Stimulated activated CD8-positive, alpha-beta memory T cell treated with anti-CD3 and anti-CD28 coated beads, Interleukin-7, amount 100 ng/mL, for 1 hour (primary cell): Measurements from ENCODE around the gene IL17A.

Experiments
- DNase-seq, 2 donors: peaks; one replicate each; pipeline ENCODE4 v3.0.0-alpha.2; 2020; ENCODE audit warnings: low read depth in 2 of 2

Gene IL17A

DNA sequence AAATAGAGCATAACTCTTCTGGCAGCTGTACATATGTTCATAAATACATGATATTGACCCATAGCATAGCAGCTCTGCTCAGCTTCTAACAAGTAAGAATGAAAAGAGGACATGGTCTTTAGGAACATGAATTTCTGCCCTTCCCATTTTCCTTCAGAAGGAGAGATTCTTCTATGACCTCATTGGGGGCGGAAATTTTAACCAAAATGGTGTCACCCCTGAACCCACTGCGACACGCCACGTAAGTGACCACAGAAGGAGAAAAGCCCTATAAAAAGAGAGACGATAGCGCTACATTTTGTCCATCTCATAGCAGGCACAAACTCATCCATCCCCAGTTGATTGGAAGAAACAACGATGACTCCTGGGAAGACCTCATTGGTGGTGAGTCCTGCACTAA, at the start of gene IL17A:
IL17A (plus strand) TSS at position 301 of the 400 bp plus-strand sequence; CDS start at position 358, 57 bp downstream.
- no peak for DNase-seq

DNA sequence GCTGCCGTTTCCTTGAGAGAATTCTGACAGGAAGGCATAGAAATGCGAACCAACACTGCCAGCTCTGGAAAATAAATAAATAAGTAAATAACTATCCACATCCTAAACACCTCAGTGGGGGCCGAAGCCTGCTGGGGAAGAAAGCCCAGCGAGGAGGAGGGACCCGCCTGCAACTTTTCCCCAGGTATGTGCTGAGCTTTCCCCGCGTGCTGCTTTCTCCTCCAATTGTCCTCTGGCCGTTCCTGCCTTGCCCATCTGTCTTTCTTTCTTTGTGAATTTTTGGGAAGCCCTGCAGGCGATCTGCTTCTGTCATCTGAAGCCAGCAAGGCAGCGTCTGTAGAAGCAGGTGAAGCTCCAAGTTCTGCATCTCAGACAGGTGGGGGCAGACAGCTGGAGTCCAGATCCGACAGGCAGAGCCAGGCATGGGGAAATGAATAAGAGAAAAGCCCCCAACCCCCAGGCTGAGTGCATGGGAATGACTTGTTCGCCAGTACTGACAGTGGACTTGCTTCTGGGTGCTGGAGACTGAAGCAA, 49.2 kb upstream of the IL17A start:
- DNase-seq = no peak

DNA sequence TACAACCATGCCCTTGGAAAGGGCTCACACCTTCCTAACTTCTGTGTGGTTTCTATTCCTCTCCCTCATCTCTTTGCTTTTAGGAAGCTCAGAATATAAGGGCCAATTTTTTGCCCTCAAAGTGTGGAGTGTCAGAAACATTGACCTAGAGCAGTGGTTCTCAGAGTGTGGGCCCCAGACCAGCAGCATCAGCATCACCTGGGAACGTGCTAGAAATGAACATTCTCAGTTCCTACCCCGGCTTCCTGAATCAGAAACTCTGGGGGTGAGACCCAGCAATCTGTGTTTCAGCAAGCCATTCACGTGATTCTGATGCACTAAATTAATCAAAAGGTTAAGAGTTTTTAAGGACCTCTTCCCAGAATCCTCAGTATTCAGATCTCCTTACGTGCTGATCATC, 47.9 kb upstream of the IL17A start:
- DNase-seq = no peak

DNA sequence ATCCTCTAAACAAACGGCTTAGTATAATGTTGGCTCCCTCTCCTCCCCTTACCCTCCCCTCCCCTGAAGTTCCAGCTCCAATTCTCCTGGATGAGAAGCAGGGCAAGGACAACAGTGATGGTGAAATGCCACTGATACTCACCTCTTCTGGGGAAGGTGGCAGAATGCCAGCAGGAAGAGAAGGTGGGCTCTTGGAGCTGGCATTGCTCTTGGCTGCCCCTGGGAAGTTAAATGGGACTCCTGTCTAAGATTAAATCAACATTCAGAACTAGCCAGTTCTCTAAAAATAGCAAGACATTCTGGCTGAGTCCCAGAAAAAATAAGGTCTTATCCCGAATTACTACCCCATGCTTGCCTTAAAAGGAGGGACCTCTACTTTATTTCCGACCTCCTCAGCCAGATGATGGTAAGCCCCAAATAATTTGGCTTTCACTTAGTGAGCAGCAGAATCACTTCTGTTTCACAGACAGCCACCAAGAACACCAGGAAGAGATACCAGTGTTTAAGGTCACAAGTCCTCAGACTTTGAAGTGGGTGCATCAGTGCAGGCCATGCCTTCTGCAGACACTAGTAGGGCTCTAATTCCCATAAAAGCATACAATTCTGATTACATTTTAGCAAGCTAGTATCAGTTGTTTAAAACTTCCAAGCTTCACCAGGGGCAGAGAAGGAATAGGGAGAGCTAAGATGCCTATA, 46.0 kb upstream of the IL17A start:
- no peak for DNase-seq

DNA sequence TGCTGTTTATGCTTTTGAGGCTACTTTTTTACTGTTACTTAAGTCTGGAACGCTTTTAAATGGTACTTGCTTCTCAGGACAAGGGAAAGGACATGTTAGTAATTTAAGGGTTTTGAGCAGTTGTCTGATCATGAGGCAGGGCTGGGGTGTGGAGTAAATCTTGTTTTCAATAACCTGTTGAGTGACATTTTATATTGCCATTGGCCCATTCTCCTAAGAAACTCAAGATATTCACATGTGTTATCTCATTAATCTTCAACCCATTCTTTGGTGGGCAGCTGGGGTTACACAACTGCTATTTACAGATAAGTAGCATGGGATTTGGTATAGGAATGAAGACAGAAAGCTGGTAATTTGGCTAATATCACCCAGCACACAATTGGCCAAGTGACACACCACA, 44.6 kb upstream of the IL17A start:
- no peak for DNase-seq

DNA sequence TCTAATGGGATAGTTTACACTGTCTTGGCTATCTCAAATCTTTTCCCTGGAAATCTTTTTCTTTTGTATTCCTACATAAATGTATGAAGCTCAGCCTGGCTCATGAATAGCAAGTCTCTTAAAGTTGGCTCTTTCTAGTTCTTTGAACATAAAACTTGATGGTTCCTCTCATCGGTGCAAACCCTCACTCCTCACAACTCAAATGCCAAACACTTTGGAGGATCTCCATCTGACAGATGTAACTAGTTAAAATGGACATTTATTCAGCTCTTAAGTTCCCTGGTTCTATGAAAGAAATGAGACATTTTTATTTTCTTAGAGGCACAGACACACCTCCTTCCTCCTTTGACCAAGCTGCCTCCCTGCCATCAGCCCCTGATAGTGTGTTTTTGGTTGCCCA, 43.6 kb upstream of the IL17A start:
- no peak for DNase-seq

DNA sequence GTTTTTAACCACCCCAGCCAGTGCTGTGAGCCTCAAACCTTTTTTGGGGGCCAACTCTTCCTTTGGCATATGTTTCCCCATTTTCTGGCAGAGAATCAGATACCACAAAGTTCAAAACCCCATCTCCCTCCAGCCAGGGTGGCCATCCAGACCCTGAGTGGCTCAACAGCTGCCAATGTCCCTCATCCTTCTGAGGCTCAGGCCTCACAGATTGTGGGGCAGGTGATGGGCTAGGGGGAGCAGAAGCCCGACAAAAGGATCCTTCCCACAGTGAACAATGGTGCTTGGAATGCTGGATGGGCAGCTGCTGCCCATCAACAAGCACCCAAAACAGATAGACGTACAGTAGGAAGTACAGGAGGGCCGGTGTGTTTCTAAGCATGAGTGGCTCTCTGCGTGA, 42.6 kb upstream of the IL17A start:
- no peak for DNase-seq

DNA sequence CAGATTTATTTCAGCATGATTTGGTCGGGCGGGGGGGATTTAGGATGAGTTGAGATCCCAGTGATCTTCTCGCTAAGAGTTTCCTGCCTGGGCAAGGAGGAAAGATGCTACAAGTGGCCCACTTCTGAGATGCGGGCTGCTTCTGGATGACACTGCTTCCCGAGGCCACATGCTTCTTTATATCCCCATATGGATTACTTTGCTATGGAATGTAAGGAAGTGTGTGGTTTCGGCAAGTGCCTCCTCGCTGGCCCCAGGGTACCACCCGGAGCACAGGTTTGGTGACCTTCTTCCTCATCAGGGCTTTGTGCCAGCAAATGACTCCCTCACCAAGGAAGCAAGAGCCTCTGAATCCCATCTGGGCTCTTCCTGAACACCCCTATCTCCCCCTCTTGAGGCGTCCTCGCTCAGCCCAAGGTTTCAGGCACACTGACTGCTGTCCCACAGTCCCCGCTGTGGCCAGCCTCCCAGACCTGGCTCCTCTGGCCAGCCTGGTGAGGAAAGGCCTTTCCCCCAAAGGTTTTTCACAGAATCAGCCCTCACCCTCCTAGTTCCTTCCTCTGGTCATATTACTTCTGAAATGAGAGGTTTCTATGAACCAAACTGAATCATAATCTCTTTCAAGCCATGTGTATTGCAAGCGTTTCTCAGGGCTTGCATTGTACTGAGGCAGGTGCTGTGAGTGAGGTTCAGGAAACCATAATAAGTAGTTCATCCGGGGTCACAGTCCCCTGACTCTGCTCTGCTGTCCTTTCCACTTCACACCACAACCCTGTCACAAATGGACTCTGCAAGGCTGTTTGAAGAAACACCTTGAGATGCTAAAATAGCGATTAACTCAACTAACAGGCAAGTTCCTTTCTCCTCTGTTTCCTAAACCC, 41.7 kb upstream of the IL17A start:
- no peak for DNase-seq

DNA sequence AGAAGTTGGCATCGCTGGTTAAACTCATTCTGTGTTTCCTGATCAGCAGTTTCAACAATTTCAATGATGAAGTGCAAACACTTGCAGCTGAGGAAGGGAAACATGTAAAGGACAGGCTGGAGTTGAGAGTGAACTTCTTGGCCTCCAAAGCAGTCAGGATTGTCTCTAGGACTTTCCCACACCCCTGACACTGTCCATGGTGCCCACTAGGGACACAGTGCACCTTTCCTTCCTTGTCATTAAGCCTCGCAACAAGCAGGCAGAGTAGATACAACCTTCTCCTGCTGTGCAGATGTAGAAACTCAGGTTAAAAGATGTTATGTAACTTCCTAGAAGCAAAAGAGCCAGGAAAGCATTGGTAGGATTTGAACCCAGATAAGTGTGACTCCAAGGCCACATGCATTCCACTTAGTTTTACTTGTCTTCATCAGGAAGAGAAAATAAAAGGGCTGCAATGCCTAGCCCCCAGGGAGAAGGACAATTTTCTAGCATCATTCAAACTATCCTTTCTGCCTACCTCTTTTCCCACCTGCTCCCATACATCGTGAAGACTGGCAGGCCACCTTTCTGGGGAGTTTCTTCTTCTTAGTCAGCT, 39.2 kb upstream of the IL17A start:
- no peak for DNase-seq

DNA sequence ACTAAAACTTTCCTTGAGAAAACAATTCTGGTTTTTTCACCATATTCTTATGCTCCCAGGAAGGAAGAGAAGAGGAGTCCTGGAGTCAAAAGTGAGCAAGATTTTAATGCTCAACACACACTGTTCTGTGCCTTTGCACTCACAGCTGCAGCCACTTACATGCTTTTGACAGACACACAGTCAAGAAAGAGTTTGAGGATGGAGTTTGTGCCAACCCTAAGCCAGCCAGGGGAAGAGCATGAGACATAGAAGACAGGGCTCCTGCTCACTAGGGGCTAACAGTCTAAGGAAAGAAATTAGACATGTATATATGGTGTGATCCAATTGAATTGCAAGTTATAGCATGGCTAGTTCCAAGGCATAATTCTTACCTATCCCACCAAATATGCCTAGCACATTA, 37.1 kb upstream of the IL17A start:
- no peak for DNase-seq

DNA sequence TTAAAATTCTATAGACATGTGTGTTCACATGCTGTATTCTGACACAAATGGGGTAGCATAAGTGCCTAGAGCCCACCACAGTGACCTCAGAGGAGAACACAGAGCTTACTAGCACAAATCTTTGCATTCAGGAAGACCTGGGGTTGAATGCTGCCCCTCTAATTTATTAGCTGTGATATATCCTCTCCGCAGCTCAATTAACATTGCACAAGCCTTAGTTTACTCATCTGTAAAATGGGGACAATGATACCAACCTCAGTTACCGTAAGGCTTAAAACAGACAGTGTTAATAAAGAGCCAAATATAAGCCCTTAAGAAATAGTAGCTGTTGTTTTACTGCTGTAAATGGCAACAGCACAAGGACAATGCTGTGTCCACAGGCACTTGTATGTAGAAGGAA, 36.2 kb upstream of the IL17A start:
- DNase-seq = no peak

DNA sequence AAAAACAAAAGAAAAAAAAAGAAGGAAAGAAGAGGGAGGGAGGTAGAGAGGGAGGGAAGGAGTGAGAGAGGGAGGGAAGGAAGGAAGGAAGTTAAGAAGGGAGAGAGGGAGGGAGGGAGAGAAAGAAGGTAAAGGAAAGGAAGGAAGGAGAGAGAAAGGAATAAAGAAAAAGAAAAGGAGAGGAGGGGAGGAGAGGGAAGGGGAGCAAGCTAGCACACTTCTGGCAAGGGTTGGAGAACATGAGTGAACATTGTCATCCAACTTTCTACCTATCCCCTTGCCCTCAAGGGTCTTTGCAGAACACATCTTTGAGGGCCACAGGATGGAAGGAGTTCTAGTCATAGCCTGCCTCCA, 34.1 kb upstream of the IL17A start:
- DNase-seq = no peak

DNA sequence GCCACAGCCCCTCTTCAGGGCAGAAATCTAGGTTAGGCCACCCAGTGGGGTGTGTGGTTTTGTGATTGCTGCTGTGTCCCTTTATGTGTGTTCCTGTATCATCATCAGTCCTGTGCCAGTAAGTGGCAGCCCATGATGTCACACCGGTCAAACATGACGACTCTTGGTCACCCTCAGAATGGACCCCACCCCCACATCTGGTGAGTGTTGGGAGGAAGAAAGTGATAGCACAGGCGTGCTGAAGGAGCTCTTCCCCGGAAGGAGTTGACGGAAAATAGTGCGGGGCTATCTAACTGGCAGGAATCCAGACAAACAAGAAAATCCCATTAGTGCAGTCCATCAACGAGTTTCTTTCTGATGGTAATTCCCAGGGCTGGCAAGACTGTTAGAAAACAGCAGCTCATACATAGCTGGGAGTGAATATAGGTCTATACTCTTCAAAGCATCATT, 33.4 kb upstream of the IL17A start:
- no peak for DNase-seq

DNA sequence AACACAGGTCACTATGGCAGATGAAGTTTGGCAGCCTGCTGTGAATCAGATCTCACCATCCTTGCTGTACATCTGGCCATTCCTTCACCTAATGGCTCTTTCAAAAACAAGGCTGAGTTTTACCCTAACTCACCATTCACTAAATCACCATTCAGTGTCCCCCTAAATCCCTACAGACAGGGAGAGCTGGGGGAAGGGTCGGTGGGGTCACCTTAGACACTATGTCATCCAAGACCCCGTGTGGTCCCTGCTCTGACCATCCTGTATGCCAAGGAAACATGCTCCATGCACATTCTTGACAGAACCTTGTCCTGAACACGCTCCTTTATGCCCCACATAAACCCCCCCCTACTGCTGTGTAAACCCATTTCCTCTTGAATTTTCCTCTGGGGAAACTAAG, 31.8 kb upstream of the IL17A start:
- no peak for DNase-seq

DNA sequence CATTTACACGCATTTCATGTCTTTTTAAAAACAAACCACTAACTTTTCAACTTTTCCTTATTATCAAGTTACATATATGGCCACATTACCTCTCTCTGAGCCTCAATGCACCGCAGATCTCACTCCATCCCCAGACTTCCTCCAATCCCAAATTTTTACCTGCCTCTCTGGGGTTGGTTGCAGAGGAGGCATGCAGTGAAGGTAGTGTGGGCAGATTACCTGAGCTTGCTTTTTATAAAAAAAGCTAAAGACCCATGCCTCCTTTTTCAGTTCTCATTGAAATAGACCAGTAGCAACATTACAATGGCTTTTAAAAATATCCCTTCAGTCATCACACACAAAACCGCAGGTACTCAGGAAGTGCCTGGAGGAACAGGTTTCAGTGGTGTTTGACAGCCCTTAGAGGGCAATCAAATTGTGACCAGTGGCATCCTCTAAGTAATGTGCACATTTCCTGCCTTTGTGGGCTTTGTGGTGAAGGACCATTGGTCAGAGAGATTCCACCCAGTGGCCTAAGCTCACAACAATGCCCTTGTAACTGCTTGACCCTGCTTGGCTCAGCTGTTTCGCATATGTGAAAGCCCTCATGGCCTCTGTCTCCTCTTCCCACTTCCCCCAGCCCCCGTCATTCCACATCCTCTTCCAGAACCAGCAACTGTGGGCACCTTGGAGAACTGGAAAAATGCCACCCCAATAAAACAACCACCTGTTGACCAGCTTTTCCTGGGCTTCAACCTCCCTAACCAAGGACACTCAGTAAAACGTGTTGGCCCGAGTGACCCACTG, 30.2 kb upstream of the IL17A start:
- DNase-seq = no peak

DNA sequence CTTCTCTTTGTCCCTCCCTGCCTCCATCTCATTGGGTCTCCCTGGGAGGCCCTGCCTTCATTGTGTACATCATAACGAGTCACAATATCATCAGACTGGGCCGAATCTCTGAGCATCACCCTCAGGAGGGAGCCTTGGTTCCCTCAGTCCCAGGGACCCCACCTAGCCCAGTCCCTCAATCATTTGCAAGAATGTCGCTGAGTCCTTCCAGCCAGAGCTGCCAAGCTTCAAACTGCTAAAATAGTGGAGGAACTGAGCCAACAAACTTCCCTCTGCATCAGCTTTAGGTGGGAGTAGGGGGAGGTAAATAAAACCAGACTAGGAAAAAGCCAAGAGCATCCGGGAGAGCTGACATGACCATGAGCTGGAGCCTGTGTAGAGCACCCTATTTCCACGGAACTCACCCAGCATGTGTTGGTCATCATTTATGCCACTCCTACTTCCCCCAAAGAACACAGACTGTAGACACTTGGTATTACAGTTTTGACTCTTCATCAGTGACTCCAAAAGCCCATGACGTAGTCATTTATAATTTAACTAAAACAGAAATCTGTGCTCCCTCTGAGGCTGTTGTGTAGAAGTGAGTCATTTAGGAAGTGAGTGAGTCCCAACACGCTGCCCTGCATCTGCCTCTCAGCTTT, 28.8 kb upstream of the IL17A start:
- no peak for DNase-seq

DNA sequence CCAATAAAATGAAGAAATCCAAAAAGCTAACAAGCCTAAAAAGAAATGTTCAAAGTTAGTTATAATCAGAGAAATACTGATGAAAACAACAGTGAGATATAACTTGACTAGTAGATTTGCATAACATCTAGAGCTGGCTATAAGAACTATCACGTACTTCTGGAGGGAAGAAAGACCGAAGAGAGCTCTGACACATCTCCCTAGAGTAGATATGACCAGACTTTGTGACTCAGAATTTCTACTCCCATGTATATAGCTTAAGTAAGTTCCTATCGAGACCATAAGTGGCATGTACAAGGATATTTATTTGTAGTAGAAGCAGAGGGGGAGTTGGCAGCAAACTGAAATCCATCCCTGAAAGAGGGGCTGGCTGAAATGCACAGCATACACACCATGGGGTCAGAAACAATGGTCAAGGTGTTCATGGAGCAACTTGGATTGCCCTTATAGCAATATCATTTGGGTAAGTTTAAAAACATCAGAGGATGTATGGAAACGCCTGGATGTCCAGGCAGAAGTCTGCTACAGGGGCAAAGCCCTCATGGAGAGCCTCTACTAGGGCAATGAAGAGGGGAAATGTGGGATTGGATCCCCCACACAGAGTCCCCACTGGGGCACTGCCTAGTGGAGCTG, 25.6 kb upstream of the IL17A start:
- DNase-seq = no peak

DNA sequence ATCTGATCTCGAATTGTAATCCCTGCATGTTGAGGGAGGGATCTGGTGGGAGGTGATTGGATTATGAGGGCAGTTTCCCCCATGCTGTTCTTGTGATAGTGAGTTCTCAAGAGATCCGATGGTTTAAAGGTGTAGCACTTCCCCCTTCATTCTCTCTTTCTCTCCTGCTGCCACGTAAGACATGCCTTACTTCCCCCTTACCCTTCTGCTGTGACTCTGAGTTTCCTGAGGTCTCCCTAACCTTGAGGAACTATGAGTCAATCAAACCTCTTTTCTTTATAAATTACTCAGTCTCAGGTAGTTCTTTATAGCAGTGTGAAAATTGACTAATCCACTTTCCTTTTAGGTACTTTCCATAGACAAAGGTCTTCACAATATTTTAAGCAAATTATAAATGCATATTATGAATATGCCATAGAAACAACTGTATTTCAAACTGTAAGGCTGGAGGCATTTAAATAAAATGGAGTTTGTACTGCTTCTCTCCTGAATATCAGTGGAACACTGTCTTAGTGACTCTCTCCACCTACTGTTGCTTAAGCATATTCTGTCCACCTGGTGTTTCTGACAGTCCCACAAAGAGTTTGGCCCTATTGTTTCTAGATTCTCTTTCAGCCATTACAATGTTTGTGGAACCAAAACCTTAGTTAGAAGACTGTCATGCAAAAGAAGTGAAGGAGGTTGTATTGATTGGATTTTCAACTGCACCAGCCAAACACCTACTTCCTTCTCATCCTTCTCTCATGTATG, 24.3 kb upstream of the IL17A start:
- no peak for DNase-seq

DNA sequence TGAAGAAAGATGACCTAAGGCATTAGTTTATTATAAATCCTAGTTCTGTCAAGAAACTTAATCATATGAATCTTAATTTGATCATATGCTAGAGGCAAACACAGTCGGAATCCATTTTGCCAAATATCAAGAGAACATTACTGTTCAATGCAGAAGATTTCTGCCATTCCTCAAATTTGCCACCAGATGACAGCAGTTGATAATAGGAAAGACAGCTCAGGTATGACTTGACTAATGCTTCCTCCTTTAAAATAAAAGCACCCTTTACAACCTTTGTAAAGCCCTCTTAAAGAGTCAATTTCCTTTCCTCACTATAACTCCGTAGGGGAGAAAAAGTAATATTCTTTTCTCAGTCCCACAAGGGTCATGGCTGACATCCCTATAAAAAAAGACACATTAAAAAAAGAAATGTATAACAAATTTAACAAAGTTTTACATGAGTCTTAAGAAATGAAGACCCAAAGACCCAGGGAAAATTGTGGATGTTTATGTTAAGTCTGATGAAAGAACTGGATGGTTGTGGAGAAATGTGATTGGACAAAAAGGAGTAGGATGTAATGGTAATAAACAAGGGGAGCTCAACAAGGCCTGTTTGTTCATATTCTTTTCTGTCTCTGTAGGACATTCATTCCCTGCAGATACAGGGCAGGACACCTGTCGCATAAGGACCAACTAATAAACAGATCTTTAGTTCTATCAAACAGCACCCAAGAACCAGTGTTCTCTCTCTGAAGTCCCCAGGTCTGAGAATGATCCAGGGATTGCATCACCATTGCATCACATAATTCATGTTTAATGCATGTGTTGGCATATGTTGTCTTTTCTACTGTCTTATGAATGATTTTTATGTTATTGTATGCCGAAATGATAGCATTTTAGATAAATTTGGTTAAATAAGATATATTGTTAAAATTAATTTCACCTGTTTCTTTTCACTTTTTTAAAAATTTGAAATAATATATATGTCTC, 23.0 kb upstream of the IL17A start:
- DNase-seq = no peak
